HL-60/S4 (cell line): ENCODE results near the gene SLC6A5.

ENCODE experiments used
- in situ Hi-C: fragments of 300-500 bp; cut with MboI; formaldehyde crosslinking; loops from 2 replicates; pipeline ENCODE4 v1.14.3; 2022; ENCODE audit warnings: low sequenced_read_pairs

The SLC6A5 gene

GRCh38 chr11:20596205-20597153 is 2.9 kb upstream of the SLC6A5 start:
- in situ Hi-C loops, result no loop called here

DNA sequence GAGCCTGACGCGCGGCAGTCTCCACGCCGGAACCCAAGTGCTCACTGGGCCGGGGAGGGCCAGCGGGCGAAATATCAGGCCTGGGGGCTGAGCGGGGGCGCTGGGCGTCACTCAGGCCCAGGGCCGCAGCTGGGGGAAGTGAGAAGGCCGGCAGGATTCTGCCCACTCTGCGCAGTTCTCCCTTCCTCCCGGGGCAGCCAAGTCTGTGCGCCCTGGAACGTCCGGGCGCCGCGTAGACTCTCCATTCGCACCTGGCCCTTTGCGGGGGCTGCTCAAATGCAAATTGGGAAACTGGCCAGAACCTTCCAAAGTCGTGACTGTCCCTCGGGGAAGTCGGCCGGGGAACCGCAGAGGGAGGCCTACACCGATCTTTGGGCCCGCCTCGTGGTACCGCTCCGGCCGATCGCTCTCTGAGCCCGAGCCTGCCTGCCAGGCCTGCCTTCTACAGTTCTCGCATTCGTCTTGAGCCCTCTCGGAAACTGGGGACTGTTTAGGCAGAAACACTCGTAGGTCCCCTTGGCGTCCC is 2.2 kb upstream of the SLC6A5 start:
- in situ Hi-C loops, result no loop called here

DNA sequence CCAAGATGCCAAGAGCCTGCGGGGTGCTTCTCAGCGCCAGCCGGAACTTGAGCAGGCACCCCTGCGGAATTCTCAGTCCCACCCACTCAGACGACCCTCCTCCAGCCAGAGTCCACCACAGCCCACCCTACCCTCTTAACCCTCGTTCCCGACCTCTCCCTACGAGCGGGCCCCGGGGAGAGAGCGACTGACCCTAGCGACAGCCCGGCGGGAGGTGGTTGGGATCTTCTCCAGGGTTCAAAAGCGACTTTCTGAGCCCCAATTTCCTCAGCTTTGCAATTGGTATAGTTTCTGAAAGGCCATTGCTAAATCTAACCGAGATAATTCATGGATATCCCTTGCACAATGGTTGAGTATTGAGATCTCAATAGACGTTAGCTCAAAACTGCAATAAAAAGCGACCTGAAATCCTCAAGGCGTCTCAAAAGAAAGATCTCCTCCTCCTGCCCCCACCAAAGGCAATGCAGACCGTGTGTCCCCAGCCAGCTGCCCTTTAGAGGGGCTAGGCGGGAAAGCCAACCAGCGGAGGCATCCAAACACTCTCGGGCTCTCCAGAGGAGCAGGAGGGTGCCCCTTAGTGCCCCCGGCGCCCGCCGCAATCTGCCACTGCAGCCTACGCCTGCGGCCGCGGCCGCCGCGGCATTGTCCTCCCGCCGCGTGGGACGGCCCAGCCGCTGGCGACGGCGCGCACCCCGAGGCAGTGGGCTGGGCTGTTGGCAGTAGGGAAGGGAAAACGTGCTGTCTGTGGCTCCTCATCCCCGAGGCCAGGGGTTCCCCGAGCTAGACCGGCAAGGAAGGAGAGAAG is 1.5 kb upstream of the SLC6A5 start:
- in situ Hi-C loops, result no loop called here

GRCh38 chr11:20598492-20598891 is 916 bp upstream of the SLC6A5 start:
- in situ Hi-C loops, result no loop called here

DNA sequence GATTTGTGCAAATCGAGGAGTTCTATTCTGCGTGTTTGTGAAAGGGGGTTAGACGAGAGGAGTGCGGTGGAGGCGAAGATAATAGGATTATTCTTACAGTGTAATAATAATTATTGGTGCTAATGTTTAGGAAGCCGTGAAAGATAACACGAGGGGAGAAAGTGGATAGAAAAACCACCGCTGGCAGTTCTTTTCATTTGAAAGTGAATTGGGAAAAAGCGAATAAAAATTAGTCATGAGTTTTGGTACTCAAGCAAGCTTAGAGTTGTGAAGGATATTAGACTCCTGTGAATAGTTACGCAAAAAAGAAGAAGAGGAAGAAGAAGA is 575 bp downstream of the SLC6A5 start:
- in situ Hi-C loops, result no loop called here

GRCh38 chr11:20600551-20600950 is 1.1 kb downstream of the SLC6A5 start:
- in situ Hi-C loops, result no loop called here

DNA sequence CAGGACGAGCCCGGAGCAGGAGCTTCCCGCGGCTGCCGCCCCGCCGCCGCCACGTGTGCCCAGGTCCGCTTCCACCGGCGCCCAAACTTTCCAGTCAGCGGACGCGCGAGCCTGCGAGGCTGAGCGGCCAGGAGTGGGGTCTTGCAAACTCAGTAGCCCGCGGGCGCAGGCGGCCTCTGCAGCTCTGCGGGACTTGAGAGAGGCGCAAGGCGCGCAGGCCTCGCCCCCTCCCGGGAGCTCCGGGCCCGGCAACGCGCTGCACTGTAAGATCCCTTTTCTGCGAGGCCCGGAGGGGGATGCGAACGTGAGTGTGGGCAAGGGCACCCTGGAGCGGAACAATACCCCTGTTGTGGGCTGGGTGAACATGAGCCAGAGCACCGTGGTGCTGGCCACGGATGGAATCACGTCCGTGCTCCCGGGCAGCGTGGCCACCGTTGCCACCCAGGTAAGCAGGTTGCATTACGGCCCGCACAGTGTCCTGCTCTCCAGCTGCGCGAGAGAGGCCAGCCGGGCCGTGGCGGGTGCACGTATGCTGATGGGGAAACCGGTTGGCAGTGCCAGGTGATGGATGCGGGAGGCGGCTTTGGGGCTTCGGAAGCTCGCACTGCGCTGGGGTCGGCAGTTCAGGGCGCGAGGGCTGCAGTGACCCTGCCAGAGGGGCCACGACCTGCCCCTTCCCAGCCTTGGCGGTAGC is 2.0 kb downstream of the SLC6A5 start:
- in situ Hi-C loops, result no loop called here

DNA sequence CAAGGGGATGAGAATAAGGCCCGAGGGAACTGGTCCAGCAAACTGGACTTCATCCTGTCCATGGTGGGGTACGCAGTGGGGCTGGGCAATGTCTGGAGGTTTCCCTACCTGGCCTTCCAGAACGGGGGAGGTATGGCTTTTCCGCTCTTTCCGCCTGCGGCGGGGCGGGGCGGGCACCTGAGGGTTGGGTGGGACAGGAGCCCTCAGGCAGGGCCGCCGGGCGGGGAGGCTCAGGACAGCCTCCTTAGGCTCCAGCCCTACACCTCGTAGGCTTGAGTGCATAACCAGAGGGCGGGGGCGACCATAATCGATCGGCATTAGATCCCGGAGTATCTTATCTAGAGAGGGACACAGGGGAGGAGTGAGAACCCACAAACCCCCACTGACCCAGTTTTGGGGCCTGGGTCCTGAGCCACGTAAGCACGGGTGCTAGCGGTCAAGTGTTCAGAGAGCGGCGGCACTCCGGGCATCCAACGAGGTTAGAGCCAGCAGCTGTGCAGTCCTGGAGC is 4.9 kb downstream of the SLC6A5 start:
- in situ Hi-C loops, result no loop called here

DNA sequence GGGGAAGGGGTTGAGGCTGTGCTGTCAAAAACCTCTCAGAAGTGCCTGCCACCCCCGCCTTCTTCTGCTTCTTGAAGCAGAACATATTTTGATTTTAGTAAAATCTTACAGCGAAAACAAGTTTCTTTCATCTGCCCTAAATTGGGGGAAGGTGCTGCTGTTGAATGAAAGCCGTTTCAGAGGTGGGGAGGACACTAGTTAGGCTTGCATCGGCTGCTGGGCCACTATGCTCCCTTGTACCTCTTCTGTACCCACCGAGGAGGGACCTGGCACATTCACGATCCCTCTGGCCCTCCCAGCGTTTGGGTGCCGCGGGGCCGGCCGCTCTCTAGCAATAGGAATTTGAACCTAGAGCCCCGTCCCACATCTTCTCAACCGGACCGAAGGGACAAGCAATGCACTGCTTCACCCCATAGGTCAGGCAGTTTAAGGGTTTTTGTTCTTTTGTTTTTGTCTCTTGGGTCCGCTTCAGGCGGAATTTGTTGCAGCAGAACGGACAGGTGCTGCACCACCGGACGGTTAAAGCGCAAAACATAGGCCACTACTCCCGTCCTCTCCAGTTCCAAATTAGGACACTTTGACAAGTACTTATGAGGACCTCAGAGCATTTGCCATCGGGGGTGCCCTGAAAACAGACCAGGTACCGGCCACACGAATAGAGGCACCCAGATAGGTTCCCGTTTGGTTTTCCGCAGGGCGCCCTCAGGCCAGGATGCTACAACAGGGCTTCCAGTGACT is 5.6 kb downstream of the SLC6A5 start:
- in situ Hi-C loops, result no loop called here

DNA sequence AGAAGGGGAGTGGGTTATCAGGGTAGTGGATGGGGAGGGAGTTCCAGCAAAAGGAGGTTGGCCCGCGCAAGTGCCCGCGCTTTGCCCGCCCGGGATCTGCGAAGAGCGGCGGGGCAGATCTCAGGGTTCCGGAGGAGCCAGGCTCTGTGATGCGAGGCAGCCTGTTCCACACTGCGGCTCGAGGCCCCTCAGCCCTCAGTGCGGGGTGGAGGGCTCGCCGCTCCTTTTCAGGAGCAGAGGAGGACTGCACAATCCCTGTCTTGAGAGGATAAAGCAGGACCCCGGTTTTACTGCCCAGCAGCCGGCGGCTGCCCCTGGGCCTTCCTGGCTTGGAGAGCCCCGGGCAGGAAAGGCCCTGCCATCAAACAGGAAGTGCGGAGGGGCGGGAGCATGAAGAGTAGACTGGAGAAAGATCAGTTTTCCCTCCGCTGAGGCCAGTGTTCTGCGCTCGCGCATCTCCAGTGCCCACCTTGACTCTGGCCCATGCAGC is 6.2 kb downstream of the SLC6A5 start:
- in situ Hi-C loops, result no loop called here

DNA sequence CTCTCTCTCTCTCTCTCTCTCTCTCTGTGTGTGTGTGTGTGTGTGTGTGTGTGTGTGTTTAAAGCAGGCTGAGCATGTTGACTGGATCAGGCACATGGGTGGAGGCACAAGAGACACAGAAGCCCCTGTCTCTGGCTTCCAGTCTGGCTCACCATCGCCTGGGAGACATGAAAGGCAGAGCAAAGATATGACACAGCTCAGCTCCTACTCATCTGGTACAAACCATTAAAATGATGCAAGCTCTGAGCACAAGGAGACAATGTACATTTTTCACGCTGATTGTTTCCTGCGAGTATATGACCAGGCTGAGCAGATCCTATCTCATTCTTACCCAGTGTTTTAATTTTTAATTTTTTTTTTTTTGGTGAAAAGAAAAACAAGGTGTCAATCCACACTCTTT is 9.5 kb downstream of the SLC6A5 start:
- in situ Hi-C loops, result no loop called here

- in situ Hi-C loops, result no loop called here
These were observed 10.6 kb downstream of the SLC6A5 start for GRCh38 chr11:20609727-20610707.

- in situ Hi-C loops, result no loop called here
These were observed 11.4 kb downstream of the SLC6A5 start for GRCh38 chr11:20610825-20611224.

GRCh38 chr11:20611445-20611844 is 12.0 kb downstream of the SLC6A5 start:
- in situ Hi-C loops, result no loop called here

- in situ Hi-C loops, result no loop called here
These were observed 12.5 kb downstream of the SLC6A5 start for GRCh38 chr11:20611892-20612291.

GRCh38 chr11:20612416-20612815 is 13.0 kb downstream of the SLC6A5 start:
- in situ Hi-C loops, result no loop called here

GRCh38 chr11:20616920-20617319 is 17.5 kb downstream of the SLC6A5 start:
- in situ Hi-C loops, result no loop called here

DNA sequence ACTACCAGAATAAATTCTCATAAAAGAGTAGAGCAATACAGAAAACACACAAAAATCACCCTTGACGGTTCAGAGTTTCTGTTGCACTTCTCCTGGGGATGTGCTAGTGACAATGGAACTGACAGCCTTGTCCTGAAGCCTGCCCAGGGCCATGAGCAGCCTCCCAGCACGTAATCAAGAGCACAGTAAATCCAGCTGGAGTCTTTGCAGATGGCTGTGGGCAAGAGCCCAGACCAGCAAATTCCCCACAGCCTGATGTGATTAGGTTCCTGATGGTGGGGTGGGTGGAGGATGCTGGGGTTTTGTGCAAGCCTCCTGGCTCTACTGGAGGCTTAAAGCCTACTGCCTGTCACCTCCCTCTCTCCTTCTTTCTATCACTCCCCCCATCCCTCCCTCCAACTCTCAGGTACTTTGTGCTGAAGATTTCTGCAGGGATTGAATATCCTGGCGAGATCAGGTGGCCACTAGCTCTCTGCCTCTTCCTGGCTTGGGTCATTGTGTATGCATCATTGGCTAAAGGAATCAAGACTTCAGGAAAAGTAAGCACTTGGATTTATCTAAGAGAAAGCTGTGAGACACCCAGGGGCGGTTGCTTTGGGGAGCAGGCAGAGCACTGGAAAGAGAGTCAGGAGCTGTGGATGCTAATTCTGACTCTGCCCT is 18.1 kb downstream of the SLC6A5 start:
- in situ Hi-C loops, result no loop called here
